Measurements from ENCODE around the gene SFTPA1. TPM values are rescaled to one million over a fixed set of nuclear protein-coding genes. Genes with fewer than 3 reads are reported as not detected.
A peak's percentile ranks its signal among the peaks of the same experiment; 100 is the strongest.
"Not testable (repeated sequence)": the region's sequence is repeated elsewhere in the genome, so short reads cannot be mapped to it uniquely, and the experiment has no call there.

The SFTPA1 gene
- total and polyA plus RNA-seq, 12 donors, result 0.28 to 0.55 TPM; not detected in 10

DNA sequence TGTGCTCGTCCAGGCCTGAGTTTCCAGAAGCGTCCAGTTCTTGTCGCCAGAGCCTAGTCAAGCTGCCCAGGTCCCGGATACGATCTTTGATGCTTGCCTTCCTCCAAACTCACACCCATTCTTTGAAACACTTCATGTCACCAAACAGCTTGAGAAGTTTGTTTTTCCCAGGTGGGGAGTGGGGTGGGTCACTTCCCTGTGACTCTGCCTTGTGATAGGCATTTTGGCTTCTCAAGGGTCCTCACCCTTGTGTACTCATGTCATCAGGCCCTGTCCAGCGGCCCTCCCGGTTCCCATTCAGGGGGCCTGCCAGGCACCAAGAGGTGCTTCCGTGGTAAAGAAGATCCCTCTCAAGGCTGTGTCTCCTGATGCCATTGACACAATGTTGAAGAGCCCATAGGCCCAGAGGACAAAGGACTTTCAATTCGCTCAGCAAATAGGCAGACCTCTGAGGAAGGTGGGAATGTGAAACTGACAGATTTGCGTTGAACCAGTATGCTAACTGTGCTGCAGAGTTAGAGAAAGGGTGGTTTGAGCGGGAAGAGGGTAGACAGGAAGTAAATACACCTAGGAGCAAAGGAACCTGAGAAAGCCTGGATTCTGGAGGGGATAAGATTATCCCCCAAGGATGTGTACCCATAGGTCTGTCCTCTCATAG is 24.7 kb upstream of the SFTPA1 start:
- WGBS, 2 donors, result 93% methylated on average over 11 of the region's 11 CpGs
- TF ChIP-seq, protein P1, sequence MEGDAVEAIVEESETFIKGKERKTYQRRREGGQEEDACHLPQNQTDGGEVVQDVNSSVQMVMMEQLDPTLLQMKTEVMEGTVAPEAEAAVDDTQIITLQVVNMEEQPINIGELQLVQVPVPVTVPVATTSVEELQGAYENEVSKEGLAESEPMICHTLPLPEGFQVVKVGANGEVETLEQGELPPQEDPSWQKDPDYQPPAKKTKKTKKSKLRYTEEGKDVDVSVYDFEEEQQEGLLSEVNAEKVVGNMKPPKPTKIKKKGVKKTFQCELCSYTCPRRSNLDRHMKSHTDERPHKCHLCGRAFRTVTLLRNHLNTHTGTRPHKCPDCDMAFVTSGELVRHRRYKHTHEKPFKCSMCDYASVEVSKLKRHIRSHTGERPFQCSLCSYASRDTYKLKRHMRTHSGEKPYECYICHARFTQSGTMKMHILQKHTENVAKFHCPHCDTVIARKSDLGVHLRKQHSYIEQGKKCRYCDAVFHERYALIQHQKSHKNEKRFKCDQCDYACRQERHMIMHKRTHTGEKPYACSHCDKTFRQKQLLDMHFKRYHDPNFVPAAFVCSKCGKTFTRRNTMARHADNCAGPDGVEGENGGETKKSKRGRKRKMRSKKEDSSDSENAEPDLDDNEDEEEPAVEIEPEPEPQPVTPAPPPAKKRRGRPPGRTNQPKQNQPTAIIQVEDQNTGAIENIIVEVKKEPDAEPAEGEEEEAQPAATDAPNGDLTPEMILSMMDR (IDR thresholded peaks at IDR 0.05), result no peak

DNA sequence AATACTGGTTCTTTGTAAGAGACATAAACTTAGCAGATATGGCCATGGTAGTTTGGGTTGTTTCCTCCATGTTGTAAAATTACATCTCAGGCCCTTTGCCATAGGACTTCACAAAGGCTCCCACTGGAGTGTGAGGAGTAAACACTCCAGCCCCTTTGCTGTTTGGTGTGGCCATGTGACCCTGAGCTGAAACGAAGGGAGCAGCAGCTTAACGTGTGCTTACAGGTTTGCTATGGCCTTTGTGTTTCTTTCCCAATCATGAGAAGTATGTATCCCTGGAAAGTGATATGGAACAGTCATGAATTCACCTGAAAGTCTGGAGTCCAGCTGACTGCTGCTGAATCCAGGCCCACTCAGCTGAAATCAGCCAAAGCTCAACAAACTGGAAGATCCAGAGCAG is 23.8 kb upstream of the SFTPA1 start:
- 47 to 56% methylated on average over 2 of the region's 2 CpGs for WGBS, 2 donors
- peaks cover 0 to 4% (median 0%) of the 10 kb centered on the region in 11 donors for H3K9me3 ChIP-seq
- ATAC-seq (no peak), DNase-seq (no peak)
- intact Hi-C loops (cut with DNase I), result no loop called here
- no peaks in the 10 kb centered on the region for H3K4me1 ChIP-seq
- TF ChIP-seq, protein P1 (IDR thresholded peaks at IDR 0.05), result no peak
- H3K4me3 ChIP-seq, result no peak overlapping the region
- no peak overlapping the region for H3K27ac ChIP-seq
- H3K36me3 ChIP-seq, result no peaks in the 10 kb centered on the region
- H3K27me3 ChIP-seq, result peaks cover 0 to 5% (median 0%) of the 10 kb centered on the region in 7 donors

More for the DNA sequence above, 24.7 kb upstream of the SFTPA1 start:
- Histone ChIP-seq H3K27me3 (peaks cover 0 to 5% (median 0%) of the 10 kb centered on the region in 7 donors), H3K9me3 (no peaks in the 10 kb centered on the region), H3K27ac (no peak overlapping the region), H3K4me1 (no peaks in the 10 kb centered on the region), H3K4me3 (no peak overlapping the region), H3K36me3 (no peaks in the 10 kb centered on the region)
- intact Hi-C loops (cut with DNase I), result no loop called here
- no peak for ATAC-seq
- DNase-seq, result no peak

DNA sequence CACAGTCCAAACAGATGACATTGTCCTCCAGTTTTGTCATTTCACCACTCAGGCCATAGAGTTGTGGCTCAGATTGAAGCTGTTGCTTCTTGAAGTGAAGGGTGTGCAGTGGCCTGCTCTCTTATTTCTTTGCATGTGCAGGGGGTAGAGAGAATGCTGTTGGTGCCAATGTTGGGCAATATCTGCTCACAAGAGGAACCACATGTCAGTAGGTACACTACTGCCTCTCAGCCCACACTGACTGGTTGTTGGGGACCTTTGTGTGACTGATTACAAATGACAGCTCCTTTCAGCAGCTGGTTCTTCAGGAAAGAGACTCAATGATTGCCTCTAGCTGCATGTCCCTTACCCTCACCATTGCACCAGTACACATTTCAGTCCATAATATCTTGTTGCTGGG is 21.9 kb upstream of the SFTPA1 start:
- Histone ChIP-seq H3K27me3 (peaks cover 0 to 5% (median 0%) of the 10 kb centered on the region in 7 donors), H3K4me1 (no peaks in the 10 kb centered on the region), H3K9me3 (peaks cover 0 to 4% (median 0%) of the 10 kb centered on the region in 11 donors), H3K36me3 (no peaks in the 10 kb centered on the region), H3K27ac (no peak overlapping the region), H3K4me3 (no peak overlapping the region)
- DNase-seq (no peak), ATAC-seq (peak in 1 of 8 donors; percentile 61)
- intact Hi-C loops (cut with DNase I), result no loop called here
- TF ChIP-seq, protein P1 (IDR thresholded peaks at IDR 0.05), result no peak

DNA sequence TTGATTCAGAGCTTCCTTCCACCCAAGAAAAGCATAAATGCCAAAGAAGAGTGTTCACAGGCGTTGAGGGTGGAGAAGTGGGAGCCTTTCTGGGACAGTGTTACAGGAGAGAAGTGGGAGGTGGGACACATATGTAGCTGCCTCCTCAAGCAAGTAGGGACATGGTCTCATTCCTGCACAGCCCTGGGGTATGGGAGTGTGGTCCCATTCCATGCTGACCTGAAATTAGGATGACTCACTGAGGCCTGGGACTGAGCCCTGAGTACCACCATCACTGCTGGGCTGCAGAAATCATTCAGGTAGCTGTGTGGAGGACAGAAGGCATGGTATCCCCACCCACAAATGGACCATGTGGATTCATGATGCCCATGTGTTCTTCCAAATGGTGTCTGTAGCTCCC is 17.4 kb upstream of the SFTPA1 start:
- Histone ChIP-seq H3K36me3 (no peaks in the 10 kb centered on the region), H3K9me3 (peaks cover 0 to 20% (median 8%) of the 10 kb centered on the region in 11 donors), H3K27me3 (peaks cover 0 to 10% (median 0%) of the 10 kb centered on the region in 7 donors), H3K27ac (no peak overlapping the region), H3K4me1 (no peaks in the 10 kb centered on the region), H3K4me3 (no peak overlapping the region)
- intact Hi-C loops (cut with DNase I), result no loop called here
- DNase-seq (no peak), ATAC-seq (no peak)
- TF ChIP-seq, protein P1 (IDR thresholded peaks at IDR 0.05), result no peak
- WGBS, 2 donors, result 72 to 73% methylated on average over 1 of the region's 1 CpG

DNA sequence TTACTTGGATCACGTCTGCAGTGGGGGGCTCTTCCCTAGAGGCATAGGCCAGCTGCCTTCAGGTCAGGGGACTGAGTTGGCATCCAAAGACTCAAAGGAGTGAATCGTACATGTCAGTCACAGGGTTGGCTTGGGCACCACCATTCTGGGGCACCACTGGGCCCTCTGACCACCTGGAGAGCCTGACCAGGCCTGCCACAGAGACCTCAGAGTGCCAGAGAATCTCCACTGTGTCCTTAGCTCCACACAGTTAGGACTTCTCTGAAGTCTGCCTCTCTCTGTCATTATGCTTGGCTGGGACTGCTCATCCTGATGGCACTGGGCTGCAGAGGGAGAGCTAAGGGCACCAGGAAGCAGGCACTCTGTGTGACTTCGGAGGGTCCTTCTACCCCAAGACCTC is 16.2 kb upstream of the SFTPA1 start:
- H3K4me3 ChIP-seq; intact Hi-C loops (cut with DNase I): not testable (repeated sequence)
- 83 to 87% methylated on average over 3 of the region's 3 CpGs for WGBS, 2 donors

More for the DNA sequence above, 16.2 kb upstream of the SFTPA1 start:
- H3K27me3 ChIP-seq, DNase-seq, H3K4me1 ChIP-seq, ATAC-seq, H3K36me3 ChIP-seq, H3K27ac ChIP-seq: not testable (repeated sequence)
- H3K9me3 ChIP-seq, result peaks cover 0 to 28% (median 8%) of the 10 kb centered on the region in 11 donors

Measured in heart right ventricle (tissue), 16 donors.